HL-60 (cell line): ENCODE measurements around the gene COL6A2.

ENCODE experiments used
- DNase-seq, 2 experiments: peaks; one replicate each; pipeline ENCODE4 v3.0.0-alpha.2; 2010 to 2020; ENCODE audit warnings: low read depth in 1 of 2, low spot score in 1 of 2
- H3K27ac ChIP-seq: fragments of 250-450 bp; sonication (Bioruptor Pico); replicated peaks from 2 replicates; pipeline ENCODE4 v1.5.1; 2020; ENCODE audit warnings: mild to moderate bottlenecking, moderate library complexity
- H3K27me3 ChIP-seq: fragments of 250-450 bp; sonication (Bioruptor Pico); 2 replicates; pipeline ENCODE4 v1.5.1; 2021; ENCODE audit warnings: mild to moderate bottlenecking, moderate library complexity; ENCODE audit not compliant: insufficient read depth, poor library complexity, severe bottlenecking
- H3K4me3 ChIP-seq: replicated peaks from 2 replicates; pipeline ENCODE4 v1.5.1; 2011; ENCODE audit warnings: mild to moderate bottlenecking, control low read depth, low read length; ENCODE audit not compliant: insufficient read depth
- GABPA ChIP-seq: IDR thresholded peaks from 2 replicates; pipeline ENCODE4 v1.6.1; 2012; ENCODE audit warnings: low read depth
- POLR2AphosphoS5 ChIP-seq: IDR thresholded peaks from 2 replicates; pipeline ENCODE4 v1.6.1; 2012; ENCODE audit warnings: low read depth
- SPI1 ChIP-seq: IDR thresholded peaks from 2 replicates; pipeline ENCODE4 v1.6.1; 2012; ENCODE audit warnings: low read depth, mild to moderate bottlenecking, borderline replicate concordance
- TF ChIP-seq, protein P1 (sequence below): IDR thresholded peaks from 2 replicates; pipeline ENCODE4 v1.6.1; 2012; ENCODE audit warnings: low read depth; ENCODE audit not compliant: insufficient replicate concordance
- TF ChIP-seq, protein P2 (sequence below): IDR thresholded peaks from one replicate; pipeline ENCODE4 v1.5.1; 2011; ENCODE audit warnings: low read length, control low read depth, inconsistent platforms; ENCODE audit not compliant: insufficient read depth

COL6A2 gene

DNA sequence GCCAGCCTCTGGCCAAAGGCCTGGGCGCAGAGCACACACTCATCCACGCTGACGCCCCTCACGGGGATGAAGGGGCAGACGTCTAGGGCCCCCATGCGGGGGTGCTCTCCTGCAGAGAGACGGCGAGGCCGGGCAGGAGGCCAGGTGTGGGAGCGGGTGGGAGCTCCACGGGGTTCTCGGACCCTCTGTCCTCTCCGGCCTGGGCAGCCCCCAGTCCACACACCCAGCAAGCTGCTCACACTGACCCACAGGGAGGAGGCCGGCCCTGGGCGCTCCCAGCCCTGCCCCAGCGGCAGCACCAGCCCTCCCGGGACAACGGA lies 55.0 kb downstream of the COL6A2 start:
- DNase-seq: no peak
- TF ChIP-seq, protein P1, sequence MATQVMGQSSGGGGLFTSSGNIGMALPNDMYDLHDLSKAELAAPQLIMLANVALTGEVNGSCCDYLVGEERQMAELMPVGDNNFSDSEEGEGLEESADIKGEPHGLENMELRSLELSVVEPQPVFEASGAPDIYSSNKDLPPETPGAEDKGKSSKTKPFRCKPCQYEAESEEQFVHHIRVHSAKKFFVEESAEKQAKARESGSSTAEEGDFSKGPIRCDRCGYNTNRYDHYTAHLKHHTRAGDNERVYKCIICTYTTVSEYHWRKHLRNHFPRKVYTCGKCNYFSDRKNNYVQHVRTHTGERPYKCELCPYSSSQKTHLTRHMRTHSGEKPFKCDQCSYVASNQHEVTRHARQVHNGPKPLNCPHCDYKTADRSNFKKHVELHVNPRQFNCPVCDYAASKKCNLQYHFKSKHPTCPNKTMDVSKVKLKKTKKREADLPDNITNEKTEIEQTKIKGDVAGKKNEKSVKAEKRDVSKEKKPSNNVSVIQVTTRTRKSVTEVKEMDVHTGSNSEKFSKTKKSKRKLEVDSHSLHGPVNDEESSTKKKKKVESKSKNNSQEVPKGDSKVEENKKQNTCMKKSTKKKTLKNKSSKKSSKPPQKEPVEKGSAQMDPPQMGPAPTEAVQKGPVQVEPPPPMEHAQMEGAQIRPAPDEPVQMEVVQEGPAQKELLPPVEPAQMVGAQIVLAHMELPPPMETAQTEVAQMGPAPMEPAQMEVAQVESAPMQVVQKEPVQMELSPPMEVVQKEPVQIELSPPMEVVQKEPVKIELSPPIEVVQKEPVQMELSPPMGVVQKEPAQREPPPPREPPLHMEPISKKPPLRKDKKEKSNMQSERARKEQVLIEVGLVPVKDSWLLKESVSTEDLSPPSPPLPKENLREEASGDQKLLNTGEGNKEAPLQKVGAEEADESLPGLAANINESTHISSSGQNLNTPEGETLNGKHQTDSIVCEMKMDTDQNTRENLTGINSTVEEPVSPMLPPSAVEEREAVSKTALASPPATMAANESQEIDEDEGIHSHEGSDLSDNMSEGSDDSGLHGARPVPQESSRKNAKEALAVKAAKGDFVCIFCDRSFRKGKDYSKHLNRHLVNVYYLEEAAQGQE: no peak
- TF ChIP-seq, protein P2, sequence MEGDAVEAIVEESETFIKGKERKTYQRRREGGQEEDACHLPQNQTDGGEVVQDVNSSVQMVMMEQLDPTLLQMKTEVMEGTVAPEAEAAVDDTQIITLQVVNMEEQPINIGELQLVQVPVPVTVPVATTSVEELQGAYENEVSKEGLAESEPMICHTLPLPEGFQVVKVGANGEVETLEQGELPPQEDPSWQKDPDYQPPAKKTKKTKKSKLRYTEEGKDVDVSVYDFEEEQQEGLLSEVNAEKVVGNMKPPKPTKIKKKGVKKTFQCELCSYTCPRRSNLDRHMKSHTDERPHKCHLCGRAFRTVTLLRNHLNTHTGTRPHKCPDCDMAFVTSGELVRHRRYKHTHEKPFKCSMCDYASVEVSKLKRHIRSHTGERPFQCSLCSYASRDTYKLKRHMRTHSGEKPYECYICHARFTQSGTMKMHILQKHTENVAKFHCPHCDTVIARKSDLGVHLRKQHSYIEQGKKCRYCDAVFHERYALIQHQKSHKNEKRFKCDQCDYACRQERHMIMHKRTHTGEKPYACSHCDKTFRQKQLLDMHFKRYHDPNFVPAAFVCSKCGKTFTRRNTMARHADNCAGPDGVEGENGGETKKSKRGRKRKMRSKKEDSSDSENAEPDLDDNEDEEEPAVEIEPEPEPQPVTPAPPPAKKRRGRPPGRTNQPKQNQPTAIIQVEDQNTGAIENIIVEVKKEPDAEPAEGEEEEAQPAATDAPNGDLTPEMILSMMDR: no peak
- TF ChIP-seq SPI1: no peak
- no peak for TF ChIP-seq POLR2AphosphoS5
- no peak for TF ChIP-seq GABPA
- Histone ChIP-seq H3K4me3 (no peak overlapping the region), H3K27ac (no peak overlapping the region), H3K27me3 (no peaks in the 10 kb centered on the region)

GRCh38 chr21:46153247-46154154 lies 55.6 kb downstream of the COL6A2 start:
- no peak overlapping the region for H3K27ac ChIP-seq
- H3K27me3 ChIP-seq: no peaks in the 10 kb centered on the region
- TF ChIP-seq, protein P2: peak; percentile 68
- TF ChIP-seq SPI1: no peak
- peak in 1 of 2 experiments; percentile 43 for DNase-seq
- H3K4me3 ChIP-seq: no peak overlapping the region

DNA sequence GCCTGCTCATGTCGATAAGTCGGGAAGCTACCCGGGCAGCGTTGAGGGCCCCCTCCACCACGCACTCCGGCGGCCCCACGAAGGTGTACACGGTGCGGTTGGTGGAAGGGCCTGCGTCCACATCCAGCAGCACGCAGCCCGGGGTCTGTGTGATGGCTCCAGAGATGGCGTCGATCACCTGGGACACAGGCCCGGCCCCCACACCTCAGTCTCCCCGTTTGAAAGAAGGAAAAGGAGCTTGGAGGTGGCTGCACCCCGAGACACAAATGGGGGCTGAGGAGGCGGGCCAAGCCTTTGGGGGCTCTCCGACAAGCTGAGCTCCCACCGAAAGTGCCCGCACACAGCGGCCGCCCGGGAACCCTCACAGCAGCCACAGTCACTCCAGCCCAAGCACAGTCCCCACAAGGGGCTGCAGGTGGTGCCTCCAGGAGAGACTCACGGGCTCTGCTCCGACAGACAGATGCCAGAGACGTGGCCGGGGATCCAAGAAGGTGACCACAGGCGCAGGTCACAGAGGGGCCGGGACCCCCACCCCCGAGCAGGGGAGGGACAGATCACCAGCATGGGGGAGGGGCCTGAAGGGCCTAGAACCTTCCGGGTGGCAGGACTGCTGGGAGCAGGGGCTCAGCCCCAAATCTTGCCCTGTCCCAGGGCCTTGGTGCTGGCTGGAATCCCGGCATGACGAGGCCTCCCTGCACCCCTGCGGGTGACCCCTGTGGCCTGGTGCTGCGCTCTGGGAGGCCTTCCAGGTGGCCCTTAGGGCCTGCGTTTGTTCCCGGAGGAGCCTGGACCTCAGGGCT lies 56.4 kb downstream of the COL6A2 start:
- TF ChIP-seq POLR2AphosphoS5 (no peak), GABPA (no peak), SPI1 (no peak)
- TF ChIP-seq, protein P2: no peak
- TF ChIP-seq, protein P1: no peak
- no peak for DNase-seq
- no peak overlapping the region for H3K4me3 ChIP-seq
- H3K27me3 ChIP-seq: no peaks in the 10 kb centered on the region
- no peak overlapping the region for H3K27ac ChIP-seq
